Keratinocyte (primary cell): Measurements from ENCODE around the gene FBXW7. TPM values are rescaled to one million over a fixed set of nuclear protein-coding genes. Genes with fewer than 3 reads are reported as not detected.

Experiments
- DNase-seq: peaks from one replicate; pipeline ENCODE4 v3.0.0-alpha.2; 2011; ENCODE audit warnings: low read depth, missing footprints, low spot score
- FAIRE-seq: peaks from 2 replicates; lab custom pipeline; 2011; peaks lifted over from hg19 to GRCh38; lab: Jason Lieb, UNC
- H2AFZ ChIP-seq: 2 replicates; pipeline ENCODE4 v1.6.0; 2012; ENCODE audit warnings: low read length, control low read depth, inconsistent platforms; ENCODE audit not compliant: control insufficient read depth
- H3K27ac ChIP-seq: 2 replicates; pipeline ENCODE4 v1.5.1; 2011; ENCODE audit warnings: low read length; ENCODE audit not compliant: control insufficient read depth, insufficient read depth
- H3K27me3 ChIP-seq: 3 replicates; pipeline ENCODE4 v1.6.0; 2011; ENCODE audit warnings: low read length; ENCODE audit not compliant: control insufficient read depth, insufficient read depth; ENCODE audit errors: extremely low read depth
- H3K36me3 ChIP-seq, 2 experiments: 2 replicates in 1 of 2; 3 replicates in 1 of 2; pipeline ENCODE4 v1.5.1; 2011; ENCODE audit warnings: low read length in 2 of 2, mild to moderate bottlenecking in 1 of 2; ENCODE audit not compliant: control insufficient read depth in 2 of 2, insufficient read depth in 2 of 2; ENCODE audit errors: extremely low read depth in 1 of 2
- H3K4me1 ChIP-seq: 3 replicates; pipeline ENCODE4 v1.5.1; 2011; ENCODE audit warnings: low read length; ENCODE audit not compliant: control insufficient read depth, insufficient read depth; ENCODE audit errors: extremely low read depth
- H3K4me2 ChIP-seq: 3 replicates; pipeline ENCODE4 v1.6.0; 2011; ENCODE audit warnings: low read depth, low read length; ENCODE audit not compliant: control insufficient read depth, insufficient read depth; ENCODE audit errors: extremely low read depth
- H3K4me3 ChIP-seq, 3 experiments: fragments of 200-600 bp in 1 of 3; sonication (generic) in 1 of 3; 2 replicates in 2 of 3; 3 replicates in 1 of 3; pipeline ENCODE4 v1.5.1; 2011 to 2016; ENCODE audit warnings: low read length in 3 of 3, mild to moderate bottlenecking in 3 of 3, control low read depth in 2 of 3, inconsistent platforms in 1 of 3, low read depth in 1 of 3, mixed read lengths in 1 of 3, mixed run types in 1 of 3, moderate library complexity in 1 of 3; ENCODE audit not compliant: control insufficient read depth in 2 of 3, insufficient read depth in 2 of 3; ENCODE audit errors: extremely low read depth in 1 of 3
- H3K79me2 ChIP-seq: 2 replicates; pipeline ENCODE4 v1.6.0; 2012; ENCODE audit warnings: low read length; ENCODE audit not compliant: control insufficient read depth, insufficient read depth
- H3K9ac ChIP-seq: 3 replicates; pipeline ENCODE4 v1.6.0; 2011; ENCODE audit warnings: low read length; ENCODE audit not compliant: control insufficient read depth, insufficient read depth; ENCODE audit errors: extremely low read depth
- H3K9me1 ChIP-seq: 3 replicates; pipeline ENCODE4 v1.6.0; 2011; ENCODE audit warnings: low read length; ENCODE audit not compliant: control insufficient read depth, insufficient read depth; ENCODE audit errors: extremely low read depth
- H3K9me3 ChIP-seq: 2 replicates; pipeline ENCODE4 v1.5.1; 2012; ENCODE audit warnings: low read depth, low read length; ENCODE audit not compliant: control insufficient read depth
- H4K20me1 ChIP-seq: 3 replicates; pipeline ENCODE4 v1.6.0; 2011; ENCODE audit warnings: low read length; ENCODE audit not compliant: control insufficient read depth, insufficient read depth; ENCODE audit errors: extremely low read depth
- EZH2 ChIP-seq: IDR thresholded peaks from one replicate; pipeline ENCODE4 v1.6.1; 2012; ENCODE audit warnings: inconsistent platforms, mild to moderate bottlenecking, low read length, moderate library complexity
- dilution Hi-C: fragments of 300-500 bp; cut with MboI; formaldehyde crosslinking; loops from one replicate; pipeline ENCODE4 v1.7.0; 2020; ENCODE audit warnings: low sequenced_read_pairs; ENCODE audit not compliant: extremely low pct_ligation_motif_present
- polyA plus RNA-seq, 5 experiments: library from polyadenylated mRNA; depleted of rRNA in 3 of 5; stranded (reverse) in 3 of 5; stranded (forward) in 1 of 5; unstranded in 1 of 5; fragments of >200 nt; gene quantifications; 1 replicate in 1 of 5; 2 replicates in 3 of 5; 3 replicates in 1 of 5; pipeline versions ENCODE4 v1.2.1 to v1.2.3, GENCODE V29; 2011 to 2012; ENCODE audit warnings: missing spikeins in 2 of 5, low read depth in 1 of 5, low replicate concordance in 1 of 5
- TF ChIP-seq, protein P1 (sequence below), 3 experiments: IDR thresholded peaks in 1 of 3; conservative IDR thresholded peaks in 1 of 3; optimal IDR thresholded peaks in 1 of 3; 2 replicates in 2 of 3; 3 replicates in 1 of 3; pipeline versions ENCODE3 to v1.5.1; 2011; ENCODE audit warnings: low read length in 3 of 3, mild to moderate bottlenecking in 3 of 3, moderate library complexity in 2 of 3, control low read depth in 1 of 3, inconsistent platforms in 1 of 3; ENCODE audit not compliant: insufficient read depth in 2 of 3; ENCODE audit errors: extremely low read depth in 1 of 3

The FBXW7 gene
- polyA plus RNA-seq, 1 donor (not counting 4 experiments of a cell fraction or from before 2014, with no cell fraction given): 39.6 TPM

DNA sequence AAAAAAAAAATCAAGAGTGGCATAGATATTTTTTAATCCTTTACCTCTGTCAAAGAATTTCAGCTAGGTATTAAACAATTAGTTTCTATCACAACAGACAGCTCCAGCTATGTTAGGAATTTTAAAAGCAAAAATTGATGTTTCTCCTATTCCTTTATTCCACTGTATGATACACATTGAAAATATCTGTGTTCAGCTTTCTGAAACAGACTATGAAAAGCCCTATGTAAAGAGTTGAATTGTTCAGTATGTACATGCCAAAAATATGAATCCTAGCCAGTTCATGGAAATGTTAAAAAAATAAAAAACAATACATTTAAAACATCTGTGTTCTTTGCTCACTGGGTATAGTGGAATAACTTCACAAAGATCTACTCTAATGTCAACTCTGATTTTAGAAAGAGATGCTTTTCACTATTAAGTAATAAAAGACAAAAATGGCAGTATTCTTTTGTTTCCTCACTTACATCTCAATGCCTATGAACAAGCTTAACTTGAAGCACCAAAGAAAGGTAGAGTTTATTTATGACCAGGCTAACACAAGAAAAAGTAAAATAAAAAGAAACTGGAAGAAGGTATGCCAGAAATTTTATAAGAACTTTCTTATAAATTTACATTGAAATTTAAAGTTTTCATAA, 32.1 kb downstream of the FBXW7 start:
- Histone ChIP-seq H3K4me1 (peaks cover 4% of the 10 kb centered on the region), H2AFZ (no peak overlapping the region), H3K27ac (no peak overlapping the region), H3K27me3 (no peaks in the 10 kb centered on the region), H3K36me3 (no peaks in the 10 kb centered on the region), H3K9me1 (peaks cover 2% of the 10 kb centered on the region), H3K9ac (no peak overlapping the region), H4K20me1 (peaks cover 18% of the 10 kb centered on the region), H3K79me2 (peaks cover 58% of the 10 kb centered on the region), H3K9me3 (no peaks in the 10 kb centered on the region), H3K4me3 (no peak overlapping the region), H3K4me2 (no peak overlapping the region)
- TF ChIP-seq, protein P1, sequence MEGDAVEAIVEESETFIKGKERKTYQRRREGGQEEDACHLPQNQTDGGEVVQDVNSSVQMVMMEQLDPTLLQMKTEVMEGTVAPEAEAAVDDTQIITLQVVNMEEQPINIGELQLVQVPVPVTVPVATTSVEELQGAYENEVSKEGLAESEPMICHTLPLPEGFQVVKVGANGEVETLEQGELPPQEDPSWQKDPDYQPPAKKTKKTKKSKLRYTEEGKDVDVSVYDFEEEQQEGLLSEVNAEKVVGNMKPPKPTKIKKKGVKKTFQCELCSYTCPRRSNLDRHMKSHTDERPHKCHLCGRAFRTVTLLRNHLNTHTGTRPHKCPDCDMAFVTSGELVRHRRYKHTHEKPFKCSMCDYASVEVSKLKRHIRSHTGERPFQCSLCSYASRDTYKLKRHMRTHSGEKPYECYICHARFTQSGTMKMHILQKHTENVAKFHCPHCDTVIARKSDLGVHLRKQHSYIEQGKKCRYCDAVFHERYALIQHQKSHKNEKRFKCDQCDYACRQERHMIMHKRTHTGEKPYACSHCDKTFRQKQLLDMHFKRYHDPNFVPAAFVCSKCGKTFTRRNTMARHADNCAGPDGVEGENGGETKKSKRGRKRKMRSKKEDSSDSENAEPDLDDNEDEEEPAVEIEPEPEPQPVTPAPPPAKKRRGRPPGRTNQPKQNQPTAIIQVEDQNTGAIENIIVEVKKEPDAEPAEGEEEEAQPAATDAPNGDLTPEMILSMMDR (optimal IDR thresholded peaks at IDR 0.05 in 1 of 3, IDR thresholded peaks at IDR 0.05 in 1 of 3, conservative IDR thresholded peaks at IDR 0.05 in 1 of 3; ENCODE audit: extremely low read depth in 1 of 3, insufficient read depth in 2 of 3, low read length in 3 of 3): no peak
- TF ChIP-seq EZH2: no peak
- FAIRE-seq (no peak), DNase-seq (no peak)
- dilution Hi-C loops: no loop called here

DNA sequence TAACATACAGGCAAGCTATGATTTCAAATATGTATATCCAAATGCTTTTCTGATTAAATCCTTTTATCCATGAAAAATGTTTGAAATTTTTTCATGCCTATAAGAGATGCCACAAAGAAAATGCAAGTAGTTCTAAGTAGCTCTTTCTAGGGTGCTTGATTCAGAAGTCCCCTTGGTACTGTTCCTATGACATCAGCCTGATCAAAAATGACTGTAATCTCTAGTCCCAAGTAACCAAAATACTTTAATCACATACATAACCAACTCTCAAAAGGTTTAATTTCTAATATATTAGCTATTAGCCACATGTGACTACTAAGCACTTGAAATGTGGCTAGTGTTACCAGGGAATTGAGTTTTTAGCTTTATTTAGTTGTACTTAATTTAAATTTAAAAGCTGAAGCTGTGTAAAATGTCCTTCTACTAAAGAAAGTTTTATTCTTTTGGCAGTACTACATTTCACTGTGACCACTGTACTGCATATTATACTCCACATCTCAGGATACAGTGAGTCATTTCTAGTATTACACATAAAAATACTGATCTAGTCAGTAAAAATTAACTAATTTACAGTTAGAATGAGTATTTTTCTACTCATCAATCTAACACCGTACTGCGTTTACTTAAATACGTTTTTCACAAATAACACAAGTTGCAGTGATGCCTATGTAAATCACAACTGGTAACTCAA, 33.9 kb downstream of the FBXW7 start:
- Histone ChIP-seq H3K27ac (no peak overlapping the region), H3K36me3 (no peaks in the 10 kb centered on the region), H3K79me2 (peaks cover 54% of the 10 kb centered on the region), H3K9me1 (peaks cover 2% of the 10 kb centered on the region), H3K4me3 (no peak overlapping the region), H4K20me1 (peaks cover 19% of the 10 kb centered on the region), H3K4me2 (no peak overlapping the region), H3K9me3 (no peaks in the 10 kb centered on the region), H2AFZ (no peak overlapping the region), H3K4me1 (no peaks in the 10 kb centered on the region), H3K9ac (no peak overlapping the region), H3K27me3 (no peaks in the 10 kb centered on the region)
- TF ChIP-seq EZH2: no peak
- TF ChIP-seq, protein P1 (optimal IDR thresholded peaks at IDR 0.05 in 1 of 3, IDR thresholded peaks at IDR 0.05 in 1 of 3, conservative IDR thresholded peaks at IDR 0.05 in 1 of 3; ENCODE audit: extremely low read depth in 1 of 3, insufficient read depth in 2 of 3, low read length in 3 of 3): no peak
- dilution Hi-C loops: no loop called here
- no peak for FAIRE-seq
- DNase-seq: no peak
